NCI-H146 treated with DMSO at 0.1 percent for 48 hours (cell line): ENCODE measurements around the gene DDIT4.
"Not testable (repeated sequence)": the region's sequence is repeated elsewhere in the genome, so short reads cannot be mapped to it uniquely, and the experiment has no call there.

Experiments
- DNase-seq: peaks from one replicate; lab custom pipeline; 2025; ENCODE audit not compliant: unreplicated experiment; lab: John Stamatoyannopoulos, UW

DDIT4 gene

GRCh38 chr10:72267381-72267780 is 6.3 kb upstream of the DDIT4 start:
- no peak for DNase-seq

- DNase-seq, result no peak
Observed at GRCh38 chr10:72267819-72268399, 5.8 kb upstream of the DDIT4 start.

GRCh38 chr10:72268475-72269200 is 5.1 kb upstream of the DDIT4 start:
- not testable (repeated sequence) for DNase-seq

- no peak for DNase-seq
Observed at GRCh38 chr10:72270607-72271281, 3.0 kb upstream of the DDIT4 start.

- DNase-seq, result peak; percentile 79
Observed at GRCh38 chr10:72272689-72273409, 875 bp upstream of the DDIT4 start.

- DNase-seq, result no peak
Observed at GRCh38 chr10:72274213-72274729, 547 bp downstream of the DDIT4 start.

GRCh38 chr10:72274730-72275350 is 1.1 kb downstream of the DDIT4 start:
- DNase-seq, result no peak

- no peak for DNase-seq
Observed at GRCh38 chr10:72275351-72276012, 1.8 kb downstream of the DDIT4 start.

GRCh38 chr10:72276013-72276387 is 2.3 kb downstream of the DDIT4 start:
- no peak for DNase-seq

- no peak for DNase-seq
Observed at GRCh38 chr10:72276421-72277339, 3.0 kb downstream of the DDIT4 start.

- DNase-seq, result no peak
Observed at GRCh38 chr10:72277340-72277995, 3.7 kb downstream of the DDIT4 start.

GRCh38 chr10:72277996-72278667 is 4.4 kb downstream of the DDIT4 start:
- no peak for DNase-seq

GRCh38 chr10:72278668-72279393 is 5.1 kb downstream of the DDIT4 start:
- no peak for DNase-seq

GRCh38 chr10:72279587-72279986 is 5.9 kb downstream of the DDIT4 start:
- DNase-seq, result not testable (repeated sequence)

- no peak for DNase-seq
Observed at GRCh38 chr10:72283131-72283530, 9.4 kb downstream of the DDIT4 start.

GRCh38 chr10:72285972-72286521 is 12.3 kb downstream of the DDIT4 start:
- DNase-seq, result no peak

GRCh38 chr10:72291019-72291532 is 17.4 kb downstream of the DDIT4 start:
- no peak for DNase-seq
